Motor neuron (in vitro differentiated cells): ENCODE results near the gene SMIM17. TPM values are rescaled to one million over a fixed set of nuclear protein-coding genes. Genes with fewer than 3 reads are reported as not detected.

Experiments used
- ATAC-seq, 8 experiments: fragments of 200-7000 bp; cut with Tn5 transposase; replicated peaks in 6 of 8; 2 replicates each; pipeline ENCODE4 v1.8.0; 2021; ENCODE audit warnings: mild to moderate bottlenecking in 8 of 8, moderate library complexity in 8 of 8
- H3K27ac ChIP-seq, 2 donors: fragments of 250-450 bp; sonication (Bioruptor Pico); 2 replicates each; pipeline ENCODE4 v1.9.0; 2021; ENCODE audit warnings: antibody characterized with exemption in 2 of 2, mild to moderate bottlenecking in 2 of 2, moderate library complexity in 1 of 2
- H3K4me1 ChIP-seq, 2 donors: fragments of 250-450 bp; sonication (Bioruptor Pico); replicated peaks in 1 of 2; 2 replicates each; pipeline ENCODE4 v1.6.1; 2021; ENCODE audit warnings: antibody characterized with exemption in 2 of 2, mild to moderate bottlenecking in 2 of 2, moderate library complexity in 1 of 2
- H3K4me3 ChIP-seq, 5 donors: fragments of 250-450 bp; sonication (Bioruptor Pico); 2 replicates each; pipeline ENCODE4 v1.9.0; 2021; ENCODE audit warnings: antibody characterized with exemption in 5 of 5, mild to moderate bottlenecking in 5 of 5, moderate library complexity in 4 of 5
- WGBS, 10 experiments: fragments of 450-650 bp; shearing (Covaris generic); methylation state at CpG; one replicate each; pipeline ENCODE4 v1.0.0; 2022; 5-methylcytosine and 5-hydroxymethylcytosine counted together
- in situ Hi-C, 9 experiments: fragments of 400-800 bp; cut with MboI; loops; one replicate each; pipeline ENCODE4 v1.15.0; 2021; ENCODE audit warnings: low sequenced_read_pairs in 9 of 9, low pct_unique_long_range_greater_than_20kb in 2 of 9; ENCODE audit not compliant: unreplicated experiment in 9 of 9
- total RNA-seq, 8 experiments: library from RNA; unstranded; fragments of 300-600 nt; gene quantifications; 2 replicates each; pipeline versions ENCODE4 v1.2.3 to v1.2.4, GENCODE V29; 2022

Gene SMIM17
- total RNA-seq, 8 experiments from 2014 or later = 1.7 to 4.6 (median 2.2) TPM; not detected in 3

- no peaks in the 10 kb centered on the region for H3K4me1 ChIP-seq
- in situ Hi-C loops = no loop called here
- no peak for ATAC-seq
- no peak overlapping the region for H3K27ac ChIP-seq
- no peak overlapping the region for H3K4me3 ChIP-seq
- WGBS, 10 experiments = 13 to 100% (median 75%) methylated on average over 1 to 7 of the region's 8 CpGs; no CpG with 5 or more reads in 1 of the 10 experiments
These were observed 23.8 kb upstream of the SMIM17 start for GRCh38 chr19:56619121-56619520.

GRCh38 chr19:56622374-56622773 is 20.6 kb upstream of the SMIM17 start:
- ATAC-seq = no peak
- H3K27ac ChIP-seq = no peak overlapping the region
- 94 to 97% methylated on average over 5 to 9 of the region's 37 CpGs; no CpG with 5 or more reads in 8 of the 10 experiments for WGBS, 10 experiments
- H3K4me1 ChIP-seq = no peaks in the 10 kb centered on the region
- H3K4me3 ChIP-seq = no peak overlapping the region
- in situ Hi-C loops = no loop called here

- in situ Hi-C loops = no loop called here
- no peak for ATAC-seq
- no peak overlapping the region for H3K4me3 ChIP-seq
- no peaks in the 10 kb centered on the region for H3K4me1 ChIP-seq
- WGBS, 10 experiments = 13 to 100% (median 74%) methylated on average over 1 to 7 of the region's 9 CpGs
- H3K27ac ChIP-seq = no peak overlapping the region
These were observed 20.0 kb upstream of the SMIM17 start for GRCh38 chr19:56623006-56623405.

- in situ Hi-C loops = no loop called here
- no peaks in the 10 kb centered on the region for H3K4me1 ChIP-seq
- WGBS, 10 experiments = 60 to 100% (median 92%) methylated on average over 1 to 7 of the region's 9 CpGs; no CpG with 5 or more reads in 1 of the 10 experiments
- no peak overlapping the region for H3K27ac ChIP-seq
- no peak for ATAC-seq
- H3K4me3 ChIP-seq = no peak overlapping the region
These were observed 17.3 kb upstream of the SMIM17 start for GRCh38 chr19:56625708-56626107.

- Histone ChIP-seq H3K27ac (no peak overlapping the region), H3K4me1 (no peaks in the 10 kb centered on the region), H3K4me3 (no peak overlapping the region)
- WGBS, 10 experiments = 0 to 33% (median 0%) methylated on average over 1 of the region's 1 CpG; no CpG with 5 or more reads in 4 of the 10 experiments
- ATAC-seq = no peak
- in situ Hi-C loops = no loop called here
These were observed 9.9 kb upstream of the SMIM17 start for GRCh38 chr19:56633021-56633420.

- H3K27ac ChIP-seq = no peak overlapping the region
- H3K4me1 ChIP-seq = no peaks in the 10 kb centered on the region
- H3K4me3 ChIP-seq = no peak overlapping the region
- in situ Hi-C loops = no loop called here
- peak; percentile 38 to 92 (median 72) for ATAC-seq
- 0 to 33% (median 17%) methylated on average over 1 to 10 of the region's 21 CpGs; no CpG with 5 or more reads in 4 of the 10 experiments for WGBS, 10 experiments
These were observed 4.9 kb upstream of the SMIM17 start for GRCh38 chr19:56637976-56638555.

- no peak for ATAC-seq
- in situ Hi-C loops = no loop called here
- 40 to 98% (median 86%) methylated on average over 2 to 7 of the region's 7 CpGs; no CpG with 5 or more reads in 6 of the 10 experiments for WGBS, 10 experiments
- H3K27ac ChIP-seq = no peak overlapping the region
- peaks cover 0 to 7% of the 10 kb centered on the region in 2 donors for H3K4me1 ChIP-seq
- no peak overlapping the region for H3K4me3 ChIP-seq
These were observed 3.7 kb upstream of the SMIM17 start for GRCh38 chr19:56639217-56639616.

- ATAC-seq = peak in 1 of 8 experiments; percentile 4
- in situ Hi-C loops = no loop called here
- 0 to 93% (median 45%) methylated on average over 1 to 5 of the region's 25 CpGs; no CpG with 5 or more reads in 4 of the 10 experiments for WGBS, 10 experiments
- Histone ChIP-seq H3K4me1 (peaks cover 0 to 8% of the 10 kb centered on the region in 2 donors), H3K4me3 (no peak overlapping the region), H3K27ac (no peak overlapping the region)
These were observed 549 bp downstream of the SMIM17 start for GRCh38 chr19:56643460-56643955.

- no peak overlapping the region for H3K4me3 ChIP-seq
- no peak overlapping the region for H3K27ac ChIP-seq
- no peak for ATAC-seq
- no peaks in the 10 kb centered on the region for H3K4me1 ChIP-seq
- in situ Hi-C loops = no loop called here
- WGBS, 10 experiments = 0 to 92% (median 27%) methylated on average over 1 to 3 of the region's 3 CpGs
These were observed 11.2 kb downstream of the SMIM17 start for GRCh38 chr19:56654151-56654550.

GRCh38 chr19:56660381-56661107 is 17.6 kb downstream of the SMIM17 start:
- 13 to 83% (median 54%) methylated on average over 2 to 26 of the region's 32 CpGs; no CpG with 5 or more reads in 3 of the 10 experiments for WGBS, 10 experiments
- no peak overlapping the region for H3K27ac ChIP-seq
- in situ Hi-C loops = no loop called here

GRCh38 chr19:56661248-56661647 is 18.3 kb downstream of the SMIM17 start:
- Histone ChIP-seq H3K27ac (no peak overlapping the region), H3K4me1 (no peaks in the 10 kb centered on the region), H3K4me3 (no peak overlapping the region)
- 53 to 100% (median 90%) methylated on average over 1 to 3 of the region's 3 CpGs; no CpG with 5 or more reads in 6 of the 10 experiments for WGBS, 10 experiments
- in situ Hi-C loops = no loop called here
- ATAC-seq = no peak

More at GRCh38 chr19:56660381-56661107, 17.6 kb downstream of the SMIM17 start:
- H3K4me3 ChIP-seq = no peak overlapping the region
- ATAC-seq = no peak
- H3K4me1 ChIP-seq = no peaks in the 10 kb centered on the region

GRCh38 chr19:56663931-56664500 is 21.1 kb downstream of the SMIM17 start:
- in situ Hi-C loops = no loop called here
- Histone ChIP-seq H3K4me3 (no peak overlapping the region), H3K4me1 (no peaks in the 10 kb centered on the region), H3K27ac (no peak overlapping the region)
- WGBS, 10 experiments = 84 to 100% (median 92%) methylated on average over 2 to 15 of the region's 60 CpGs; no CpG with 5 or more reads in 6 of the 10 experiments
- ATAC-seq = no peak

- WGBS, 10 experiments = 85 to 100% (median 100%) methylated on average over 1 to 6 of the region's 43 CpGs; no CpG with 5 or more reads in 6 of the 10 experiments
- in situ Hi-C loops = no loop called here
These were observed 21.6 kb downstream of the SMIM17 start for GRCh38 chr19:56664511-56664910.

More at GRCh38 chr19:56664511-56664910, 21.6 kb downstream of the SMIM17 start:
- no peak for ATAC-seq
- no peak overlapping the region for H3K4me3 ChIP-seq
- no peak overlapping the region for H3K27ac ChIP-seq
- H3K4me1 ChIP-seq = no peaks in the 10 kb centered on the region
